COR-L47 (cell line): ENCODE results near the gene TAF4.

ENCODE experiments used
- DNase-seq: peaks from one replicate; lab custom pipeline; 2025; lab: John Stamatoyannopoulos, UW

The TAF4 gene

DNA sequence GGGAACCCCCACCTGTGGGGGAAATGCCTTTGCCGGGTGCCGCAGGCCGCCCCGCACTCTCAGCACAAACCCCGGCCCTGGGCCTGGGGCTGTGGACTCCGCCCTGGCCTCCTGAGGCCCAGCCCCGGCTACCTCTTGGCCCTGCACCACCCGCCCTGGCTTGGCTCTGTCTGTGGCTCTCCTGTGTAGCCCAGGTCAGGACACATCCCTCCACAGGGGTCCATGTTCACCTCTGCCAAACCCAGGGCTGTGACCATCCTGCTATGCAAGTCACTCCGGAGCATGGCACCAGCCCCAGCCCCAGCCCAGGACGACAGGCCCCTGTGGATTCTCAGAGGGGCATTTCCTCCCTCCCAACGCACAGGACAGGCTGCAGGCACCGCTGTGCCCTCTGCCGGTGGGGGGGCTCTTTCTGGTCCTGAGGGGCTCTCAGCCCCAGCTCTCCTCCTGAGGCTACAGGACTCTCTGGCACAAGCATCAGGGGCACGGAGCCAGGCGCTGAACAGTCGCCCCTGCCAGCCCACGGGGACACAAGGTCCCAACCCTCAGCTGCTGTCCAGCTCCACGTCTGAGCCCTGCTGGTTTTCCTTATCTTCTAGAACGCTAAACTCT, 45.7 kb downstream of the TAF4 start:
- DNase-seq, result no peak

GRCh38 chr20:62019144-62019805, 46.4 kb downstream of the TAF4 start:
- no peak for DNase-seq

GRCh38 chr20:62018437-62019143, 47.1 kb downstream of the TAF4 start:
- no peak for DNase-seq

- DNase-seq, result no peak
These were observed 50.0 kb downstream of the TAF4 start for GRCh38 chr20:62015540-62016288.

GRCh38 chr20:62014889-62015537, 50.7 kb downstream of the TAF4 start:
- no peak for DNase-seq

- DNase-seq, result no peak
These were observed 51.2 kb downstream of the TAF4 start for GRCh38 chr20:62014488-62014775.

DNA sequence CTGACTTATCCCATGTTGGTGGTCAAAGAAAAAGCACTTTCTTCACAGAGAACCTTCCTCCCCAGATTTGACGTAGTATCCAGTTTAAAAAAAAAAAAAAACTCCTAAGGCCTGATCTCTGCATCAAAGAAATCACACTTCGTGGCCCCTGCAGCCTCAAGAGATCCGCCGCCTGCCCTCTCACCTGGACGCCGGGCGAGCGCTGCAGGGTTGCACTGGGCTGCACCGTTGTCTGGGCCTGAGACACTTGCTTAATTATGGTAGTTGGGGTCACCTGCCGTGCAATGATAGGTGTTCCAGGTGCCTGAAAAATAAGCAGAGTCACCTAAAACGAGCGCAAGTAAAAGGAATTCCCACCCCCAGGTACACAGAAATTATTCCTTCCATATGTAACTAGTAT, 53.0 kb downstream of the TAF4 start:
- DNase-seq, result no peak

DNA sequence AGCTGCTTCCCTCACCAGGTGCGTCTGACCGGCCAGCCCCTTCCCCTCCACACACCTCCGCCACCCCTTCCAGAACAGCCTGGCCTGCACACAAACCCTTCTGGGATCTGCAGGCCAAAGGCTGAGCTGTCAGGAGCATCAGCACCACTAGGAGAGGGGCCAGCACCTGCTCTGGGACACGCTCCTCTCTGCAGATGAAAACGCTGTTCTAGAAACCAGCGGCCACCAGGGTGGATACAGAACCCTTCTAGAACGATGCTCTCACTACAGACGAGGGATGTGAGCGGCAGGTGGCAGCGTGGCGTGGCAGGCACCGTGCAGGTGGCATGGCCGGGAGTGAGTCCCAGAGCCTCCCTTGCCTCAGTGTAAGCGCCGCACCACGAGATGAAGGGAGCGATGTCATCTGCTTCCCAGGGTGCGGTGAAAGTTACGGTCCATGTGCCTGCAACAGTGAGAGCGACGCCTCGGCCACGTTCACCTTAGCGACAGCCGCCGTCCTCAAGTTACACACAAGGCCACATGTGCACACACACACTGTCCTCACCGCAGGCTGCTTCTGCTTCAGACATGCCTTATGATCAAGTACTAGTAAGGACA, 53.6 kb downstream of the TAF4 start:
- no peak for DNase-seq

DNA sequence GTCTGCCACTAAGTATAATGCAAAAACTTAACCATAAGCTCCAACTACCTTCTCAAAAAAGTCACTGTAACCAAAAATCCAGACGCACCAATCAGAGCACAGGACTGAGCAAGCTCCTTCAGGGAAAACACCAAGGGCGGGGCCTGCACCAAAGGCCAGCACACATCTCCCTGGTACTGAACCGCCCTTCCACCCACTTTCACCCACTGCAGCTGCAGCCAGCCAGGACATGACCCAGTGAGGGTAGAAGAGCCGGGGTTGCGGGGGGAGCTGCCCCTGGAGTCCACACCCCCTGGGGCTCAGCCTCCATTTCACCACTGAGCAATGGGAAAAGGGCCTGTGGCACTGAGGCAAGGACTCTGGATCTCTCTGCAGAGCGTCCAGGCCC, 54.3 kb downstream of the TAF4 start:
- DNase-seq, result no peak

DNA sequence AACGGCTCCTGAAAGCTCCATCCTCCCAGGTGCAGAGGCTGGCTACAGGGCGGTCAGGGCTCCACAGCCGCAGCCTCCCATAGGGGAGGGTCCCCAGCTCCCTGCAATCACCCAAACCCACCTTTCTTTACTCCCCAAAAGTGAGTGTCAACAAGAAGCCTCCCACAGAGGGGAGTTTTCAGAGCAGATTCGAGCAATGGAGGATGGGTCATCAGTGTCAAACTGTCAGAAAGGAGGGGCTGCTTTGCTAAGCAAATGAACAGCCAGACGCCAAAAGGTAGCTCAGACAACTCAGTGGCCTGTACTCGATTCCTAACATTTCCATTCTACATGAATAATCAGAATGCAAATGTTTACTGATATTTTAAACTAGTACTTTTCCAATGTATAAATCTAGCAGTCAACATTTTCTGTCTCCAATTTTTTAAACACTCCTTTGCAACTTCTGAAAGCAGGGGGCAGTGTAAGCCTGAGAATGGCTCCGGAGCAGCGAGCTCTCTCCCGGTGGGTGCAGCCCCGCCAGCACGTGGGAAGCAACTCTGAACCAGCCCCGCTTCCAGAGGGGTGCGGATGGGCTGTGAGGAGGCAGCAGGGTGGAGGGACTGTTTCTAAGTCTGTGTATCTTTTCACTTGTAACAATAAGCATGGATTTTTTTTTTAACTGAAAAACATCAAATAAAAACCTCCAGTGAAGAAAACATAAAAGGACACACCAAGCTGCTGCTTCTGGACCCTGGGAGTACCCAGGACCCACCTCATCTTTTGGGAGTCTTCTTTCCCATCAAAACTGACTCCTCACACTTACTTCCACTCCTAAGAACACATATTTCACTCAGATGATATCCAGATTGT, 54.9 kb downstream of the TAF4 start:
- peak; percentile 55 for DNase-seq

DNA sequence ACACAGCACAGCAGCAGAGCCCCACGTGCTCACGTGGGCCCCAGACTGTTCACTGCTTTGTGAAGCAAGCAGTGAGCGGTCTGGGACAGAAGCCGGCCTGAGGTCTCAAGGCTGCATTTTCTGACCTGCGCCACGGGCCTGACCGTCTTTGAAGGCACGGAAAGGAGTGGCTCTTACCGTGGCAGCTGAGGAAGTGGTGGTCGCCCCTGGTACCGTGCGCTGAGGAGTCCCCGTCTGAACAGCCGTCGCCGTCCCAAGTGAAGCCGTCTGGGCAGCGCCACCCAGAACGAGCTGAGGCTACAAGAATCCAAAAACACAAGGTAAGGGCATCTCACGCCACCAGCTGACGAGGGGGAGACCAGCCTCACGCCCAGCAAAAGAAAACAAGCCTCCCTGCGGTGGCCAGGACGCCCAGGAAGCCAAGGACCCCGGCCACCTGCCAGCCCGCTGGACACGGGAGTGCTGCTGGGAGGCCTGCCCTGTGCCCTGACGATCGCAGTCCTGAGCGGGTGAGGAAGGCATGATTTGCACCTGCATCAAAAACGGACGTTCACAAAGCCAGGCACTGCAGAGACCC, 55.7 kb downstream of the TAF4 start:
- no peak for DNase-seq

GRCh38 chr20:62009322-62009721, 56.4 kb downstream of the TAF4 start:
- DNase-seq, result no peak

DNA sequence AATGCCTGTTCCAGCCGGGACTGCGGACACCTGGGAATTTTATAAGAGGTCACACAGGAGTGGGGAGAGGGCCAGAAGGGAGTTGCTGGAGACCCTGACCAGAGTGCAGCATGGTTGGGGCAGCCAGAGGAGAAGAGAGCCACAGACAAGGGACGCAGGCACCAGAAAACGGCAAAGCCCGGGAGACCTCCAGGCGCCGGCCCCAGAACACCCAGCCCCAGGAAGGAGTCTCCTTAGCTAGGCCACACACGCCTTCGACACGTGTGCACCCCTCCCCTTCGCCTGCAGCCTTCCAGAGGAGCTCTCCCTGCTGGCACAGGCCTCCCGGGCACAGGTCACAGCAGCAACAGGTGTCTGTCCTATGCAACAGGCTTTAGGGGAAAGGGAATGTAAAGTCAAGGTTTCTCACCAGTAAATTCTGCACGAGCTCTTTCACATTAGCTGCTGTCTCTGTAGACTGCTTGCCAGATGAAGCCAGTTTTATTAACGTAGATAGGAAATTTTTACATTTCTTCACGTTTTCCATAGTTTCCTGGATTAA, 57.0 kb downstream of the TAF4 start:
- DNase-seq, result no peak

- no peak for DNase-seq
These were observed 58.5 kb downstream of the TAF4 start for GRCh38 chr20:62007127-62007647.

DNA sequence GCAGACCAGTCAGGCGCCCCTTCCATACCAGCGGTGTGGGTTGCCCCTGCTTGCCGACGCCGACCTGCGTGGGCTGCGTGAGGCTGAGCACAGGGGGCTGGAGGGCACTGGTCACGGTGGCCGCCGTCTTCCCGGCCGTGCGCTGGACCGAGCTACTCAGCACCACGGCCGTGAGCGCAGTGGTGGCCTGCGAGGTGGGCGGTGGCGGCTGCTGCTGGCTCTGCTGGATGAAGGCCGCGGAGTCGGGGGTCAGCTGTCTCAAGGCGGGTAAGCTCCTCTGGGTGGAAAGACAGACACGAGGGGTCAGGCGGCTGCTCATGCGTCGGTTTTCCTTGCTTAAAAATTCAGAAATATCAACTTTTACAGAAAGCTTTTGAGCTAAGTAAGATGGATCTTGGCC, 59.2 kb downstream of the TAF4 start:
- DNase-seq, result no peak

DNA sequence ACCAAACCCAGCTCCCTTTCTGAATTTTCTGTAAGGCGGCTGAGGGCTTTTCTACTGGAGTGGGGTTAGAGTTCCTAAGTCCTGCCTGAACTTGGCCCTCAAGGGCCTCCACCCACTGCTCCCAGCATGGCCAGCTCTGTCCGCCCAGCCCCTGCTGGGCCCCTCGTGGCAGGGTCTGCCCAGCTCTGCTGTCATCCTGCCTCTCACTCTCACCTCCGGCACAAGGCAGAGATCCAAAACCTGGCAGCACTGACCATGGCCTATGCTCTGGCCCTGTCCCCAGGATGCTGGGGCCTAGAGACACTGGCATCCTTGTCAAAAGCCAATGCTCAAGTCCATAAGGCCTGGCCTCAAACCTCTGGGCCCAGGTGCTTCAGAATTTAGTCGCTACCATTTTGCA, 61.1 kb downstream of the TAF4 start:
- no peak for DNase-seq

DNA sequence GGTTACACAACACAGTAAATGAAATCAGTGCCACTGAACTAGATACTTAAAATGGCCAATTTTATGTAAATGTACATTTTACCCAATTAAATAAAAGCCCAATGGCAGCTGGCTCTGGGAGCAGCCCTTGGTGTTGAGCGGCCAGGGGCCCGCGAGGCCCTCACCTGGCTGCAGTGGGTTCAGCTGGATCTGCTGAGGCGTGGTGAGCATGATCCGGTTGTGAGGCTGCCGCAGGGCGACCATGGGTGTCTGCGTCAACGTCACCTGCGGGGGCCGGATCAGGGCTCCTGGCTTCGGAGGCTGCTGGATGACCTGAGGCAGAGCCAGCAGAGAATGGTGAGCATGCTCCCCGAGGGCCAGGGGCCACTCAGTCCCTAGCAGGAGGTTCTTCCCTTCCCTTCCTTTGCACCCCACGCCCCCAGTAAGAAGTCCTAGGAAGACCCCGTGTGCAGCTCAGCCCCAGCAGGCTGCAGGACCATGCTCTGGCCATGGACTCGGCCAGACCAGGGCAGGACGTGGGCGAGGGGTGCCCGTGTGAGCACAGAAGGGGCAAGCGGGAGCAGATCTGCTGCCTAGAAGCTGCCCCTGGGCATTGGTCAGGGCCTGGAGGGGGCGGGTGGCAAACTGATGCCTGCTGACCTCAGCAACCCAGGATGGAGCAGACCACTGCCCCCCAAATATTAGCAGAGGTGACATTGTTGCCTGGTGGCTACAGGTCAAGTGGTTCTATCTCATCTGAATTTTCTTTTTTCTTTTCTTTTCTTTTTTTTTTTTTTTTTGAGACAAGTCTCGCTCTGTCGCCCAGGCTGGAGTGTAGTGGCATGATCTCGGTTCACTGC, 61.9 kb downstream of the TAF4 start:
- DNase-seq, result no peak

DNA sequence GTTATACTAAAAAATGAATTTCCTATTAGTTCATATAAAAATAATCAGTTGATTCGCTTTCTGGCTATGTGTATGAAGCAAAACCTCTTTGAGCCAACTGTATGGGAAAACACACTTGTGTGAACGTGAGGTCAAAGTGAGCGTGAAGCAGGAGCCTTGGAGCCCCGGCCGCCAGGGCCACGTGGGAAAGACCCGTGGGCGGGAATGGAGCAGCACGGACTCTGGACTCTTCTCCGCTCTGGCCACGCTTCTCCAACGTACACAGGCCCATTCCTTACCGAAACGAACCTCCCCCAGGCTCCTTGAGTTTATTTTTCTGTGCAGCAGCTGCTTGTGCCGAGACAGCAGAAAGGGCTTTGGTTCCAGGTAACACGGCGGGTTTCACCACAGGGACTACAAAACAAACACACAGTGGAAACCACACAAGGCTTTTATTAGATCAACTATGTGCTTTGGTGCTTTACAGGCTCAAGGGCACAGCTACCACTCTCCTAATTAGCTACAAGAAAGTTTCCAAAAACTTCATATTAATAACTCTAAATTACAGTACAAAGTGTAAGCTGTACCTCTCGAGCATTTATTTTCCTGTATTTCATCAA, 62.7 kb downstream of the TAF4 start:
- no peak for DNase-seq

GRCh38 chr20:62001178-62001715, 64.4 kb downstream of the TAF4 start:
- no peak for DNase-seq
